ENCODE results near the gene ATP2C2.

- TF ChIP-seq ZNF274 (IDR thresholded peaks at IDR 0.05; ENCODE audit: low read depth, low read length), result no peak
- no peak for TF ChIP-seq YY1 (IDR thresholded peaks at IDR 0.05; ENCODE audit: insufficient read depth, insufficient read length)
These were observed 90.5 kb downstream of the ATP2C2 start for GRCh38 chr16:84458606-84459532.
